Stomach (tissue), 4 donors: Measurements from ENCODE around the gene GJB3.

Experiments used
- POLR2A ChIP-seq, 4 donors: fragments of 450-650 bp; IDR thresholded peaks; one replicate each; pipeline ENCODE4 v1.6.1; 2016; ENCODE audit warnings: antibody characterized with exemption in 4 of 4, control low read depth in 2 of 4, mild to moderate bottlenecking in 1 of 4, moderate library complexity in 1 of 4
- TF ChIP-seq, protein P1 (sequence below), 7 experiments: fragments of 450-650 bp in 4 of 7; fragments of 200-600 bp in 3 of 7; sonication (generic) in 3 of 7; IDR thresholded peaks; one replicate each; pipeline ENCODE4 v1.5.1; 2016 to 2019; ENCODE audit warnings: antibody characterized with exemption in 7 of 7, control low read depth in 2 of 7, mild to moderate bottlenecking in 1 of 7

GRCh38 chr1:34792868-34793727, 12.1 kb downstream of the GJB3 start, which contains the start of gene GJA4:
- TF ChIP-seq POLR2A (IDR thresholded peaks at IDR 0.05) = no peak
- TF ChIP-seq, protein P1, sequence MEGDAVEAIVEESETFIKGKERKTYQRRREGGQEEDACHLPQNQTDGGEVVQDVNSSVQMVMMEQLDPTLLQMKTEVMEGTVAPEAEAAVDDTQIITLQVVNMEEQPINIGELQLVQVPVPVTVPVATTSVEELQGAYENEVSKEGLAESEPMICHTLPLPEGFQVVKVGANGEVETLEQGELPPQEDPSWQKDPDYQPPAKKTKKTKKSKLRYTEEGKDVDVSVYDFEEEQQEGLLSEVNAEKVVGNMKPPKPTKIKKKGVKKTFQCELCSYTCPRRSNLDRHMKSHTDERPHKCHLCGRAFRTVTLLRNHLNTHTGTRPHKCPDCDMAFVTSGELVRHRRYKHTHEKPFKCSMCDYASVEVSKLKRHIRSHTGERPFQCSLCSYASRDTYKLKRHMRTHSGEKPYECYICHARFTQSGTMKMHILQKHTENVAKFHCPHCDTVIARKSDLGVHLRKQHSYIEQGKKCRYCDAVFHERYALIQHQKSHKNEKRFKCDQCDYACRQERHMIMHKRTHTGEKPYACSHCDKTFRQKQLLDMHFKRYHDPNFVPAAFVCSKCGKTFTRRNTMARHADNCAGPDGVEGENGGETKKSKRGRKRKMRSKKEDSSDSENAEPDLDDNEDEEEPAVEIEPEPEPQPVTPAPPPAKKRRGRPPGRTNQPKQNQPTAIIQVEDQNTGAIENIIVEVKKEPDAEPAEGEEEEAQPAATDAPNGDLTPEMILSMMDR (IDR thresholded peaks at IDR 0.05) = no peak
